Stimulated activated CD8-positive, alpha-beta memory T cell treated with anti-CD3 and anti-CD28 coated beads, Interleukin-12 subunit alpha, Interleukin-12 subunit beta, amount 100 ng/mL, for 4 hours (primary cell): Measurements from ENCODE around the gene CUX1.

ENCODE experiments used
- DNase-seq: peaks from one replicate; pipeline ENCODE4 v3.0.0-alpha.2; 2020; ENCODE audit warnings: low read depth

The CUX1 gene

DNA sequence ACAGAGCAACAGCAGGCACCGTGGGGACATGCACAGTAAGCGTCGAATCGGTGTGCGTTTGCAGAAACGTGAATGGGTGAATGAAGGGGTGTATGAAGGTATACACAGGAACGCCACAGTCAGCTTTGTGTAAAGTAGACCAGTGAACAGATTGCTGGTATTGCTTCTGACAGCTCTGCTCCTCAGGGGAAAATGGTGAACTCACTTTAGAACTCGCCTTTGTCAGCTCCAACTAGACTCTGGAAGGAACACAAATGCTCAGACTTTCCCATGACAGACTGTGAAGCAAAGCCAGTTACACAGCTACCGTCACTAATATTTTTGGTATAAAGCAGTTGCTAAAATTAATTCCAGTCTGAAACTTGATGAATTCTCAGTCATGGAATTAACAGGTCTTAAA lies 78.9 kb downstream of the CUX1 start:
- DNase-seq = no peak

DNA sequence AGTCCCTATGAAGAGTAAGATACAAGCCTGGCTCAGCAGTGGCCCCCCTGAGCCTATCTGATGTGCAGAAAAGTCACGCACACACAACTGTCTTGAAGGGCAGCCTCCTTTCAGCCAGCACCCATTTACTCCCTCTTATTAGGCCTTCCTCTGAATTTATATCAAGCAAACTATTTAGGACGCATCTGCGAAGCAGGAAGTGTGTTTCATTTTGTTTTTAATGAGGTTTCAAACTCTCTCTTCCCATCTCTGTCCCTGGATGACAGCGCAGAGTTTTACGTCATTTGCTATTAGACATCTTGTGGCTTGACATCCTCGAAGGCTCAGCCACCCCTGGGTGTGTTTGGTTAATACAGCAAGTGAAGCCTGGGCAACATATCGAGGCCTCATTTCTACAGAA lies 79.5 kb downstream of the CUX1 start:
- no peak for DNase-seq

DNA sequence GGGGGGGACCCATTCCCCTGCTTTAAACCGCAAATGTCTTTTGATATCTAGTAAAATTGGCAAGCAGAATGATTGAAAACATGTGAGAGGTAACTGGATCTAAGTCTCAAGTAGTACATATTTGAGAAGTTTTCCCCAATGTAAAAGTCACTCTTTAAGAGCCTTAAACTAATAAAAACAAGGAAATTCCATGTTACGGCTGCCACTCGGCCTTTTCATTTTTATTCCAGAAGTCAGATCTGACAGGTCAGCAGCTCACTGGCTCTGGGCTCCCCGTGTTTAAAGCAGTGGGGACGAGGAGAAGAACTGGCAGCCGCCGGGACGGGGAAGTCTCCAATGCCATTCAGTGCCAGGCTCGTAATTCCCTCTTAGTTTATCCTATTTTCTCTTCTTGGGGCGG lies 80.7 kb downstream of the CUX1 start:
- no peak for DNase-seq

DNA sequence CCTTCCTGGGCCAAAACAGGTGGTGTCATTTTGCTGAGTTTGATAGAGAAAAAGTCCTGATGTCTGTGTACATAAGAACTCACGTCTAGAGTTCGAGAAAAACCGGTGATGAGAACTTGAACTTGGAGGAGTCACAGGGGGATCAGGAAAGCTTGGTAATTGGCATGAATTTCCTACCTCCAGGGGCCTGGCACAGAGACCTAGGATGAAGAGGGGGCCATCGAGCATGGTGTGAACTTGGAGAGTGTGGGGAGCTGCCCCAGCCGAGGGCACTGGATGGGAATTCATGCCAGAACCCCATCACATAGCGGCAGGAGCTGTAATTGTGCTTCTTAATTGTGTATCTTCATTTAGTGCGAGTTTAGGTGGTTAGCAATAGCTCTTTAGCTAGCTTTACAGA lies 82.2 kb downstream of the CUX1 start:
- no peak for DNase-seq

DNA sequence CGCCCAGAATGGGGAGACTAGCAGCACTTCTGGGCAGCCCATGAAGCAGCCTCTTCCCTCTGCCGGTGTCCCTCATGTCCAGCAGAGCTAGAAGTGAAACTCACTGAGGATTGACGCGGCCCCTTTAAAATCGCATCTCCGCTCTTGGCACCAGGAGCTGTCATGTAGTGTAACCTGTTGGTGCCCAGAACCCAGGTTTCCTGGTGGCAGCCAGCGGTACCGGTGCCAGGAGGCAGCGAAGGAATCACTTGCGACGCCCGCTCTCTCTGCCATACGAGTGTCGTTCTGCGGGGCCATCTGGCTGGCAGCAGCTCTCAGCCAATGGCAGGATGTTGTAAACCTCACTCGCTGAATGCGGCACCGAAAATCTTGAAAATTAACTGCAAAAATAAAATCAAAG lies 82.7 kb downstream of the CUX1 start:
- DNase-seq = no peak

DNA sequence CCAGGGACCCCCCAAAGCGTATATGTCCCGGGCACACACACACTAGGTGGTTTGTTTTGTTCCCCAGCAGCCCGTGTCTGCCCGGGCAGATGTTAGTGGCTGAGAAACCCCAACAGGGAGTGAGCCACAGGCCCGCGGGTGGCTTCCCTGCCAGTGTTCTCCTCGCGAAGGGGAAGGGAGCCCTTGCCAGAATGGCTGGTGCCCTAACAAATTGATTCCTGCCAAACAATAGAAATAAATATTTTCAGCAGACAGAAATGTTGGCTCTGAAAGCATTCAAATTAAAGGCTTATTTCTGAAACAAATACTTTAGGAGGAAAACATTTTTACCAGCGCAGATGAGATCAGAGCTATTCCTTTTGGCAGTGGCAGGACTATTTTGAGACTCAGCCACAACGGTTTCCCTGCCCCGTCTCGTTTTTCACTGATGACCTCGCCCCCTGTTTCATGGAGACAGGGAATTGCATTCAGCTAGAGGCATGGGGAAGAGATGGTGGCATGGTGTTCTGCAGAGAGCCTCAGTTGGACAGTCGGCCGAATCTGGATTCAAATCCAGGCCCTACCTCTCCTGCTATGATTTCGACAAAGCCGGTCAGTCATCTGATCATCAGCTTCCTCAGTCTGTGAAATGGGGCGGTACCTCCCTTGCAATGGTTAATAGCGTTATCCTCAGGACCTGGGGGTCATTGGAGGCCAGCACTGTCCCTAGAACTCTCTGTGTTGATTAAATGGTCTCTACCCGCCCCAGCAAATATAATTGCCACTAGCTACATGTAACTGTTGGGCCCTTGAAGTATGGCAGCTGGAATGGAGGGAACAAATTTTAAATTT lies 84.5 kb downstream of the CUX1 start:
- DNase-seq = no peak

DNA sequence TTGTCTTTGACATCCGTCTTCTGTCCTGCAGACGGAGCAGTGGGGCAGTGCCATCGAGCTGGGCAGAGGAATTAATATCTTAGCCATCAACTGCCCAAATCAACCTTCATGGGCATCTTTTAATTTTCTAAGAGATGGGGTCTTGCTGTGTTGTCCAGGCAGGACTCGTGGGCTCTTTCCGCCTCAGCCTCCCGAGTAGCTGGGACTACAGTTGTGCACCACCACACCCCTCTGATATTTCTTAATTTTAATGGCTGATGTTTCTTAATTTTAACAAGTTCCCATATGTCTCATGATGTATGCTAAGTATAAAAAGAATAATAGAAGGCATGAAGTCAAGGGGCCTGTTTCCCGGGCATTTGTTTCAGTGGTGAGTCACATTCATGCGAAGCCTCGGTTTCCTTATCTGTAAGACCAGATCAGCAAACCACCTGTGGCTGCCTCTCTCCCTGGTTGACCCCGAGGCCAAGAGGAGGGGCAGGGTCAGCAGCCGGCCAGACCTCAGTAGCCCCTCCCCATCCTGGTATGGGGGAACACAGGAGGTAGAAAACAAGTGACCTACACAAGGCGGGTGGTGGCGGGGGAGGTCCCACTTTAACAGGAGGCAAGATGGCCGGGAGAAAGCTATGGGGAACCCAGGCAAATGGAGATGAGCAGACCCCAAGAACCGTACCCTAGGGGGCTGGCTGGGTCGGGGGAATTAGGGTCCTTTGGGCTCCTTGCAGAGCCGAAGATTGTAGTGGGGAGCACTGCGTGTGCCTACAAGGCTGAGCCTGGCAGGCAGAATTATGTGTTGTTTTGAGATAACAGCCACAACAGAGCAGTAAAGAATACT lies 85.5 kb downstream of the CUX1 start:
- no peak for DNase-seq

DNA sequence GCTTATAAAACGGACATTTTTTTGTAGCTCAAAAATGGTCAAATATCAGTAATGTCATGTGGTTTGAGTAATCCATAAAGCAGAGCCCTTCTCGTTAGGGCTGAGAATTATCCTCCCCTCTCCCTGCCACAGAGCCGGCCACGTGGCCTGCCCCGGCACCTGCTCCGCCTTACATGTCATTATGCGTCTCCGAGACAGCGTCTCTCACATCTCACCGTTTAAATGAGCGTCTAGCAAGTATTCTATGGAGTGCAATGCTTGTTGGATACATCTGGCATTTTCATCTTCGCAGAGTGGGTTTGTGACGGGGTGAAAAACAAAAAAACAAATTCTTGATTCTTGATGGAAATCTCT lies 86.1 kb downstream of the CUX1 start:
- no peak for DNase-seq

DNA sequence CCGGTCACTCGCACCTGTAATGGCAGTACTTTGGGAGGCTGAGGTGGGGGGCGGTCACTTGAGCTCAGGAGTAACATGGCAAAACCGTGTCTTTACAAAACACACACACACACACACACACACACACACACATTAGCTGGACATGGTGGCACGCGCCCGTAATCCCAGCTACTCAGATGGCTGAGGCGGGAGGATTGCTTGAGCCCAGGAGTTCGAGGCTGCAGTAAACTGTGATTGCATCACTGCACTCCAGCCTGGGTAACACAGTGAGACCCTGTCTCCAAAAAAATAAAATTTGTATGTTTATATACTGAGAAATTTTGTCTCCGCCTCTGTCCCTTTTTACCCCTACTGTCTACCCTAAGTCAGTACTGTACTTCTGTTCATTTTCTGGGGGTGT lies 86.6 kb downstream of the CUX1 start:
- no peak for DNase-seq

DNA sequence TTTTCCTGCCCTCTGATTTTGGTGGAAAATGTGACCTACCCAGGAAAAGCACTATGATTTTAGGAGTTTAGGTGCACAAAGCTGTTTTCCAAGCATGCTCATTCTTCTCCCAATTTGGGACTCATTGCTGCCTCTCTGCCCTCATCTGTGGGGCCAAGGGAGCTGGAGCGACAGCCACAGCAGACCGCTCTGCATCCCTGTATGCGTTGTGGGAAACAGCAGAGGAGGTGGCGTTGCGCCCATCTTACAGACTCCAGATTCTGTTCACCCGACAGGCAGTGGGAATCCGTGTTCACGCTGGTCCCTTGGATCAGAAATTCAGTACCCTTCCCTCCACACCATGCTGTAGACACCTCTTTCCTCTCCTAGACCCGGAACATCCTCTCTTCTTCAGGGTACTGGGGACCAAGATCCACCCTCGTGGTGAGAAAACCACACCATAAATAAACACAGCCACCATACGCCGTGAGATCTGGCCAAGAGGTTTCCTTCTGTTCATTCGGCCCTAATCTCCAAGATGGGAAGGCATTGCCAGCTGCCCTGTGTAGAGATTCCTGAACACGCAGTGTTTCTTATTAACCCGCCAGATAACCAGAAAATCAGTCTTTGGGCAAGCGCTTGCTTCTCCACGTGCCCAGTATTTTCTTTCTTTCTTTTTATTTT lies 87.9 kb downstream of the CUX1 start:
- no peak for DNase-seq

DNA sequence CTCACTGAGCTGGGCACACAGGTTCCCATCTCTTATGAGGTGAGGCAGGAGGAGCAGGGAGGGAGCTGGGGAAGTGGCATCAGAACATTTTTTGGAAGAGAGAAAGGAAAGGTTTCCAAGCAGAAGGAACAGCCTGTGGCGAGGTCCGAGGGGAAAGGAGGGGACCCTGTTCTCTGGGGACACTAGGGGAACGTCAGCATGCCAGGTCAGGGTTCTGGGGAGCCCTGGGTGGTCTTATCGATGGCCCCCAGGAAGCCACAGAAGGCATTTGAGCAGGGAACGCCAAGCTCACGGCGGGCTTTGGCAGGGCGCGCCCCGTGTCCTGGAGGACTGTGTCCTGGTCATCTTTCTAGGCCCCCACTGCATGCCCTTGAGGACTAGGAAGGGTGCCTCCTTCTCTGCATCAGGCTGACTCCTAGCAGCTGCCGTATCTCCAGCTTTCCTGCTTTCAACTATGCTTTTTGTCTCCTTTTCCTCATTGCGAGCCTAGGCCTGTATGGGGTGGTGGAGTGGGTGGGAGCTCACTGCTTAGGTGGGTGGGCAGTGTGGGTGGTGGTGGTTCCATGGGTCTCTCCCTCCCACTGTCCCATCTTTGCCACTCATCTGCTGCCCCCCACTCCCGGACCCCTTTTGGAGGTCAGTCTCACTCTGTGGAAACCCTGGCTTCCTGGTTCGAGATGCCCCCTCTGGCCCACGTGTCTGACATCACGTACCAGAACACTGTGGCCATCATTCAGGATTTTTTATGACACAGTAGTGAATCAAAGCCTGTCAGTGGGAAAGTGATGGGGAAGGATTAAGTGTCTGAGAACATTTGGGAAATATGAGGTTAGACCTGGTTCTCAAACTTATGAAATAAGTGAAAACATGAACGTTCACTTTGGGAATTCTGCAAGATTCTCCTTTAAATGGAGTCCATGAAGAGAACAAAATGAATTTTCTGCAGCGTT lies 89.1 kb downstream of the CUX1 start:
- DNase-seq = no peak

DNA sequence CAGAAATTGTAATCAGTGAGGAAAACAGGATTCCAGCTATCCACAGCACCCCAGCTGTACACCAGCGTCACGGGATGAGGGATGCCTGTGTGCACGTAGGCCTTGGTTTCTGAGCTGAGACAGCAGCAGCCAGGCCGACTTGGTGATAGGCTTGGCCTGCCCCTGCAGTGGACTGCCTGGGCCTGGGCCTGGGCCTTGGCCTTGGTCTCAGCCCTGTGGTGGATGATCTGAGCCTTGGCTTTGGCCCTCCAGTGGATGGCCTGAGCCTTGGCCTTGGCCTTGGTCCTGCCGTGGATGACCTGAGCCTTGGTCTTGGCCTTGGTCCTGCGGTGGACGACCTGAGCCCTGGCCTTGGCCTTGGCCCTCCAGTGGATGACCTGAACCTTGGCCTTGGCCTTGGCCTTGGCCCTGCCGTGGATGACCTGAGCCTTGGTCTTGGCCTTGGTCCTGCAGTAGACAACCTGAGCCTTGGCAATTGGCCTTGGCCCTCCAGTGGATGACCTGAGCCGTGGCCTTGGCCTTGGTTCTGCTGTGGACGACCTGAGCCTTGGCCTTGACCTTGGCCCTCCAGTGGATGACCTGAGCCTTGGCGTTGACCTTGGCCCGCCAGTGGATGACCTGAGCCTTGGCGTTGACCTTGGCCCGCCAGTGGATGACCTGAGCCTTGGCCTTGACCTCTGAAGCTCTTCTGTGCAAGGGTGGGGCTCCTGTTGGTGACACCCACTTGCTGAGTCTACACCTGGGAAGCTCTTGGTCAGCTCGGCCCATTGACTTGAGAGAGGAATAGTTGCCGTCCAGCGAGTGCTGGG lies 93.8 kb downstream of the CUX1 start:
- no peak for DNase-seq

DNA sequence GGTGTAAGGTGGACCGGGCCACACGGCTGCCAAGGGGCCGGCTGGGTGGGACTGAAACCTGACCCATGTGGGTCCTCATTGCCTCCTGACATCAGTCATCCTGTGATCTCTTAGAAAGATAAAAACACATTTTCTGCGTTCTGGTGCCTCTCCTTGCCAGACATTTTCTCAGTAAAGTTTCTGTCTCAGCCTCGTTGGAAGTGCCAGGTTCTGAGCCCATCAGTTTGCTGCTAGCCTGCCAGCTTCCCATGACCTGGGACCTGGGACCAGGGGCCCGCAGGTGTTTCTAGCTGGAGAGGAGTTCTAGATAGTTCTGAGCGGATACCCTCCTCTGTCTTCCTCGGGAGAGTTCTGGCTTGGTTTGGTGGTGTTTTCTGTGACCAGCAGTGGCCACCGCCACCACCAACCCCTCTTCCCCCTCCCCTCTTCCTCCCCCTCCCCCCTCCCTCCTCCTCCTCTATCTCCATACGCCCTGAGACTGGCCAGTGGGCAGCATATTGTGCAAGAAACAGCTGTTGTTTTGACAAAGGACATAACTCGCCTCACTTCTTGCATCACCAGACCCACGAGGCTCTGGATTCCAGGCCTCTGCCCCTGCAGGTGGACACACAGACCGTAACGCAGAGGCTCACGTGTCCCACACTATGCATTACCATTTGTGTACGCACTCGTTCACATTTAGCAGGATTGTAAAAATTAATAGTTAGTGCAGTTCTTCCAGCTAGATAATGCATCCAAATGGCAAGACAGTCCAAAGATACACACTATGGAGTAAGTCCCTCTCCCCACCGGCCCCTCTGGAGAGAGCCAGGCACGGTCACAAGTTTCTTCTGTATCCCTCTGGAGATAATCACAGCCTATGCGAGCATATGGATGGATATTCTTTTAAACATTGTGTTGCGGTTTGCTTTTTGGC lies 94.6 kb downstream of the CUX1 start:
- DNase-seq = no peak

DNA sequence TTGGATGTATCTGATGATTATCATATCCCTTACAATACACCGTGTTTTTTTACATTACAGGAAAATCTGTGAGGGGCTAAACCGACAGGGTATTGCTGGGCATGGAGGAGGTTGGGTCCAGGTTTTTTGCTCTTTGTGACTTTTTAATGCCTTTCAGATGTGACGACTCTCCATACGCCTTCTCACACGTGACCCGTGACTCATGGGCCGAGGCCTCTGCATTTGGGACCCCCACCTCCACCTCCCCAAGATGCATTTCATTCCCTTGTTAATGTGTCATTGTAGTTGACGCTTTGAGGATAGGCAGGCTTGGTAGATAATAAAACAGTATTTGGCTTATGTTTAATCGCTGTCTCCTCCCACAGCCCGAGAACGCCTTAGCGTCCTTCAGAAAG lies 95.3 kb downstream of the CUX1 start:
- no peak for DNase-seq

DNA sequence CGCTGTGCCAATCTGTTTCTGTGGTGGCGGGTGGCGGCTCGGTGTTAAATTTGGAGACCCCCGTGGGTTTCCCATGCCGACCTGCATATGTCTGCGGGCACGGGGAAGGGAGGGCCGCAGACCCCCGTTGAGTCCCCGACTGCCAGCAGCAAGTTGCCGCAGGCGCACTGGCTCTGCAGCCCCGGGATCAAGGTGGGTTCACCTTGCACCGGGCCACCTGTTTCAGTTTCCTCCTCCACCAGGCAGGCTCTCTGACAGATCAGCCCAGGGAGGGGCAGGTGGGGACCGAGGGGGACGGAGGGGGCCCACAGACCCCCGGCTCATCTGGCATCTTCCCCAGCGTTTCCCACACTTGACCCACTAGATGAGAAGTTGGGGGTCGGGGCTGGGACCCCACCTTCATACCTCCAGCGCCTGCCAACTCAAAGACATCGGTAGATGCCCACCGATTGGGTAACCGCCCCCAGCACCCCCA lies 95.9 kb downstream of the CUX1 start:
- DNase-seq = no peak

DNA sequence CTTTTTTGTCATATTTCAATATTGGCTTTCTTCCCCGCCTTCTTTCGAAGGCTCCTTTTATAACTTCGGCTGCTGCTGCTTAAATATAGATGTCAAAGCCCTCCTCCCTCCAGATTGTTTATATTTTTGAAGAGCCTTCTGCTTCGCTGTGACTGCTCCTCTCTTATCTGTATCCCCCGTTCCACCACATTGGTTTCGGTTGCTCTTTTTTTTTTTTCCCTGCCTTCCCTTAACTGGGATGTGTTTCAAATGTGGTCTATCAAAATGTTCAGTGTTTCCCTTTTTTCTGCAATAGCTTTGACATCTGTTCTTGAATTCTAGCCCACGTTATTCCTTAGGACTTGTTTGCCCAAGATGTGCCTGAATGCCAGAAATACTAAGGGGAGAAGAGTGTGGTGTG lies 96.4 kb downstream of the CUX1 start:
- DNase-seq = no peak

DNA sequence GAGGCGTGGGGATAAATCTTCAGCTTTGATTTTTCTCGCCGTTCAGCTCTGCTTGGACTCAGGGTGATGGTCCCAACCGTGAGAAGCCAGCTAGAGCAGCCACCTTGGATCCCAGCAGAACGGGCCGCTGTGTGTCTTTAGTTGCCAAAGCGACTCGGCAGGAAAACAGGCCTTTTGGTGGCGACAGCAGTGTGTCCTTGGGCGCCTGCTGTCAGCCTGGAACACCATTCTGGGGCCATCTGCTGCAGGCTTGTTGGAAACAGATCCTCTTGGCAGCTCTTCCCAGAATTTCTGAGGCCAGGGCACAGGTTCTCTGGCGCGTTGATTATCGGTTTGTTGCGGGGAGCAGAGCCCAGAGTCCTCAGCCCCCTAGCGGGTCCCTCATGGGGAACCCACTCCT lies 97.6 kb downstream of the CUX1 start:
- no peak for DNase-seq

DNA sequence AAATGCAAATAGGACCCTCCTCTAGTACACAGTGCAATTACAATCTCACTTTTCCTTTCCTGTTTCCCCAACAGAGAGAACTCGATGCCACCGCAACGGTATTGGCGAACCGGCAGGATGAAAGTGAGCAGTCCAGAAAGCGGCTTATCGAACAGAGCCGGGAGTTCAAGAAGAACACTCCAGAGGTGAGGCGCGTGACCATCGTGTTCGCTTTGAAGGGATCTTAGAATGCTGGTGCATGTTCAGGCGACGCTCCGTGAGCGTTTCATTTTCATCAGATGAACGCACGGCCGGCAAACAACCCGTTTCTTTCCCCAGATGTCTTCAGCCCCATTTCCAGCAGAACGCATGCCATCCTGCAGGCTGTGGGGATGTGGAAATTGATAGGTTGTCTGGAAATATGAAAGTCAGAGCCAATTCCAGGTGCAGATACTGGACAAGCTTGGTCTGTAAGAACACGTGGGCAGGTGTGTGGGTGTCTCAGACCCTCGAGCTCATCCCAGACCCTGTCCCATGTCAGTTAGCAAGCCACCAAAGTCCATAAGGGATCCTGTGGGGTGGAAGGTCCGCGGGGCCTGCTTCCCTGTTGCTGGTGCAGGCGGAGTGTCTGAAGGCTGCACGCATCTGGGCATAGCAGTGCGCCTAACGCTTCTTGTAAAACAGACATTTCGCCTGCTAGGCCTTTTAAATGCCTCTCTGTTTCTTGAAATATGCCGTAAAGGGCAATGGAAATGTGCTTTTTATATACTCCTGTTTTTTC lies 98.8 kb downstream of the CUX1 start:
- DNase-seq = no peak

DNA sequence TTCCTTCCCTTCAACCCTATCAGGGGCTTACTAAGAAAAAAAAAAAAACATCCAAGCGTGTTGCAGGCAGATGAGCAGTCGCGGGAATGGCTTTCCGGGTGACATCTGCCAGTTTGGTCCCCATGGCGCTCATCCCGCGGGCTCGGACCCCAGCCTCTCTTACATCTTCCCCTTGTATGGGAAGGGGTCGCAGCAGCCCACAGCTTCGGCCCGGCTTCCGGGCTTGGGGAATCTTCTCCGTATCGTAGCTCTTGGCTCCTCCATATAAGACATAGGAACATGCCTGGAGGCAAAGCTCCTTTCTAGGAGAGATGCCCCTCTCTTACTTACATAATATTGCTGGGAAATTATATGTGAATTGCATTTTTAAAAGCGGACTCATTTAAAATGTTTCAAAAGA lies 99.5 kb downstream of the CUX1 start:
- no peak for DNase-seq
